Endothelial cell of umbilical vein (primary cell): ENCODE data around the gene CTBP2. TPM values are rescaled to one million over a fixed set of nuclear protein-coding genes. Genes with fewer than 3 reads are reported as not detected.

Experiments used
- BruUV-seq: library from RNA; stranded (reverse); fragments of 400-500 nt; replicated peaks from 2 replicates; lab custom pipeline; 2021; lab: Mats Ljungman, UMichigan
- CTCF ChIA-PET: fragments of 300-600, 350-600 bp; sonication (Branson Sonifier 250); formaldehyde crosslinking; loops from one replicate; lab custom pipeline; 2021; ENCODE audit warnings: antibody characterized with exemption, inconsistent platforms; lab: Charles Lee
- POLR2A ChIA-PET: fragments of 300-600, 350-600 bp; sonication (Branson Sonifier 250); formaldehyde crosslinking; loops from one replicate; lab custom pipeline; 2021; ENCODE audit warnings: antibody characterized with exemption, inconsistent platforms; lab: Charles Lee
- DNase-seq: peaks from one replicate; pipeline ENCODE4 v3.0.0-alpha.2; 2011; ENCODE audit warnings: low read depth, low spot score
- FAIRE-seq: peaks from 2 replicates; lab custom pipeline; 2011; peaks lifted over from hg19 to GRCh38; lab: Jason Lieb, UNC
- H2AFZ ChIP-seq: 2 replicates; pipeline ENCODE4 v1.6.0; 2012; ENCODE audit warnings: low read depth, low read length, control low read depth, inconsistent platforms
- H3K27ac ChIP-seq: 2 replicates; pipeline ENCODE4 v1.5.1; 2011; ENCODE audit warnings: low read depth, mild to moderate bottlenecking, control low read depth, low read length, moderate library complexity; ENCODE audit not compliant: insufficient read depth
- H3K27me3 ChIP-seq, 2 experiments: 2 replicates each; pipeline versions ENCODE4 v1.6.0 to v1.6.1; 2011; ENCODE audit warnings: low read length in 2 of 2, mixed read lengths in 1 of 2; ENCODE audit not compliant: control insufficient read depth in 2 of 2, insufficient read depth in 2 of 2
- H3K36me3 ChIP-seq, 2 experiments: 2 replicates in 1 of 2; 3 replicates in 1 of 2; pipeline ENCODE4 v1.5.1; 2011; ENCODE audit warnings: low read length in 2 of 2, mild to moderate bottlenecking in 1 of 2, moderate library complexity in 1 of 2; ENCODE audit not compliant: control insufficient read depth in 2 of 2, insufficient read depth in 2 of 2; ENCODE audit errors: extremely low read depth in 1 of 2
- H3K4me1 ChIP-seq: 3 replicates; pipeline ENCODE4 v1.5.1; 2011; ENCODE audit warnings: mild to moderate bottlenecking, low read length; ENCODE audit not compliant: control insufficient read depth, insufficient read depth; ENCODE audit errors: extremely low read depth
- H3K4me2 ChIP-seq: 2 replicates; pipeline ENCODE4 v1.6.1; 2011; ENCODE audit warnings: low read length, control low read depth, mixed read lengths; ENCODE audit not compliant: insufficient read depth
- H3K4me3 ChIP-seq, 3 experiments: fragments of 200-600 bp in 1 of 3; sonication (generic), shearing (Covaris generic) in 1 of 3; replicated peaks in 1 of 3; 2 replicates each; pipeline ENCODE4 v1.5.1; 2011 to 2016; ENCODE audit warnings: control low read depth in 3 of 3, low read length in 3 of 3, mild to moderate bottlenecking in 2 of 3, inconsistent platforms in 1 of 3, low read depth in 1 of 3, moderate library complexity in 1 of 3; ENCODE audit not compliant: insufficient read depth in 1 of 3
- H3K79me2 ChIP-seq: 2 replicates; pipeline ENCODE4 v1.6.0; 2012; ENCODE audit warnings: low read length, inconsistent platforms; ENCODE audit not compliant: control insufficient read depth, insufficient read depth
- H3K9ac ChIP-seq: replicated peaks from 2 replicates; pipeline ENCODE3; 2011; ENCODE audit warnings: low read length, control low read depth; ENCODE audit not compliant: insufficient read depth; ENCODE audit errors: extremely low read depth
- H3K9me1 ChIP-seq: replicated peaks from 3 replicates; pipeline ENCODE4 v1.6.0; 2011; ENCODE audit warnings: mild to moderate bottlenecking, low read length; ENCODE audit not compliant: control insufficient read depth, insufficient read depth; ENCODE audit errors: extremely low read depth
- H3K9me3 ChIP-seq: replicated peaks from 2 replicates; pipeline ENCODE4 v1.5.1; 2012; ENCODE audit warnings: low read length, inconsistent platforms; ENCODE audit not compliant: control insufficient read depth, insufficient read depth
- H4K20me1 ChIP-seq: replicated peaks from 2 replicates; pipeline ENCODE3; 2011; ENCODE audit warnings: mild to moderate bottlenecking, low read length; ENCODE audit not compliant: control insufficient read depth, insufficient read depth; ENCODE audit errors: extremely low read depth
- CTCF ChIP-seq, 2 donors: IDR thresholded peaks; 1 replicate in 1 of 2; 2 replicates in 1 of 2; pipeline ENCODE4 v1.5.1; 2011; ENCODE audit warnings: low read length in 2 of 2, mild to moderate bottlenecking in 2 of 2, moderate library complexity in 2 of 2, control low read depth in 1 of 2, inconsistent platforms in 1 of 2, low read depth in 1 of 2; ENCODE audit not compliant: insufficient read depth in 1 of 2; ENCODE audit errors: extremely low read depth in 1 of 2
- EZH2 ChIP-seq: IDR thresholded peaks from 2 replicates; pipeline ENCODE4 v1.6.1; 2012; ENCODE audit warnings: borderline replicate concordance, low read depth, mild to moderate bottlenecking, moderate library complexity, low read length, inconsistent platforms; ENCODE audit not compliant: severe bottlenecking
- FOS ChIP-seq: IDR thresholded peaks from 2 replicates; pipeline ENCODE4 v1.6.1; 2011; ENCODE audit warnings: mild to moderate bottlenecking, low read length, moderate library complexity, borderline replicate concordance; ENCODE audit not compliant: insufficient read depth
- GATA2 ChIP-seq: IDR thresholded peaks from 2 replicates; pipeline ENCODE4 v1.7.0; 2011; ENCODE audit warnings: low read depth, mild to moderate bottlenecking, moderate library complexity, mixed read lengths, low read length; ENCODE audit not compliant: insufficient read length, insufficient read depth
- JUN ChIP-seq: IDR thresholded peaks from 2 replicates; pipeline ENCODE4 v1.6.1; 2011; ENCODE audit warnings: borderline replicate concordance, low read depth; ENCODE audit not compliant: insufficient read length, insufficient read depth
- MAX ChIP-seq: IDR thresholded peaks from 2 replicates; pipeline ENCODE4 v1.6.1; 2011; ENCODE audit not compliant: insufficient read depth, insufficient read length
- MYC ChIP-seq: IDR thresholded peaks from one replicate; pipeline ENCODE4 v1.6.1; 2011; ENCODE audit warnings: mild to moderate bottlenecking, low read depth, low read length
- POLR2A ChIP-seq: IDR thresholded peaks from 2 replicates; pipeline ENCODE4 v1.6.1; 2012; ENCODE audit warnings: low read depth, mild to moderate bottlenecking, control low read depth, low read length
- POLR2AphosphoS5 ChIP-seq: IDR thresholded peaks from 2 replicates; pipeline ENCODE4 v1.6.1; 2012; ENCODE audit warnings: low read depth, mild to moderate bottlenecking, control low read depth, low read length, moderate library complexity; ENCODE audit not compliant: insufficient read depth
- dilution Hi-C: fragments of 300-500 bp; cut with MboI; formaldehyde crosslinking; loops from one replicate; pipeline ENCODE4 v1.15.0; 2019; ENCODE audit warnings: low sequenced_read_pairs; ENCODE audit not compliant: extremely low pct_ligation_motif_present
- intact Hi-C: fragments of 100-400 bp; cut with micrococcal nuclease; formaldehyde crosslinking; loops from one replicate; pipeline ENCODE4 v1.10.0; 2022
- polyA plus RNA-seq, 4 experiments: library from polyadenylated mRNA; depleted of rRNA in 3 of 4; stranded (reverse) in 3 of 4; unstranded in 1 of 4; fragments of >200 nt; gene quantifications; 2 replicates each; pipeline versions ENCODE4 v1.2.1 to v1.2.3, GENCODE V29; 2011 to 2012; ENCODE audit warnings: missing spikeins in 1 of 4
- total RNA-seq: library from RNA; stranded (reverse); gene quantifications from 2 replicates; pipeline ENCODE4 v1.2.3, GENCODE V29; 2021

CTBP2 gene
- total and polyA plus RNA-seq, 2 donors (not counting 3 experiments of a cell fraction or from before 2014, with no cell fraction given), result 118 to 128 TPM

DNA sequence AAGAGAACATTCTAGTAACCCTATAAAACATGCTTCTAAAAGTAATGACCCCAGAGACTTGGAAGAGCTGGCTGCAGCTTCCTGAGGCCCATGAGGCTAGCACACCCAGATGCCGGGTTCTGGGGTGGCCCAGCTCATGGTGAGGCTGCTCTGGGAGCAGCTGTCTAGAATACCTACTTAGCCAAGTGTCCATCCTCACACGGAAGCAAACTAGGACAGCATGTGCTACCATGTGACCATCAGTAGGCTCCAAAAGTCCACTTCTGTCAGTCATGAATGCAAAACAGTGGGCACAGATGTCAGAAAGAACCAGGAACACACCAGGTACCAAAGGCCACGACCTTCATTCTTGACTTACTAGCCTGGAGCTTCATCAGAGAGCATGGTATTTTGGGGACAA, 32.4 kb downstream of the CTBP2 start:
- CTCF ChIA-PET, result no interaction called here
- no peak overlapping the region for H3K4me2 ChIP-seq
- H3K9me3 ChIP-seq, result no peaks in the 10 kb centered on the region
- no peak overlapping the region for H3K9ac ChIP-seq
- dilution Hi-C loops (no loop called here), intact Hi-C loops (no loop called here)
- POLR2A ChIA-PET, result no interaction called here
- no peak overlapping the region for H3K4me3 ChIP-seq
- DNase-seq, result no peak
- H3K27me3 ChIP-seq, result no peaks in the 10 kb centered on the region
- H4K20me1 ChIP-seq, result peaks cover 11% of the 10 kb centered on the region
- no peak overlapping the region for H3K27ac ChIP-seq
- no peak for FAIRE-seq
- peaks cover 7 to 32% of the 10 kb centered on the region in 2 experiments for H3K36me3 ChIP-seq
- TF ChIP-seq JUN (no peak), POLR2AphosphoS5 (no peak), MAX (no peak), POLR2A (no peak), CTCF (IDR thresholded peaks at IDR 0.05; ENCODE audit: extremely low read depth in 1 of 2, insufficient read depth in 1 of 2, low read depth in 1 of 2, low read length in 2 of 2) (no peak), GATA2 (no peak), FOS (no peak), MYC (no peak), EZH2 (no peak)
- peaks cover 99% of the 10 kb centered on the region for H3K79me2 ChIP-seq
- BruUV-seq, result no TSS peak
- H3K4me1 ChIP-seq, result no peaks in the 10 kb centered on the region
- no peak overlapping the region for H2AFZ ChIP-seq
- H3K9me1 ChIP-seq, result no peaks in the 10 kb centered on the region
